ENCODE measurements around the gene FCAMR. TPM values are rescaled to one million over a fixed set of nuclear protein-coding genes. Genes with fewer than 3 reads are reported as not detected.

Gene FCAMR
- total and polyA plus RNA-seq, 9 donors = not detected

DNA sequence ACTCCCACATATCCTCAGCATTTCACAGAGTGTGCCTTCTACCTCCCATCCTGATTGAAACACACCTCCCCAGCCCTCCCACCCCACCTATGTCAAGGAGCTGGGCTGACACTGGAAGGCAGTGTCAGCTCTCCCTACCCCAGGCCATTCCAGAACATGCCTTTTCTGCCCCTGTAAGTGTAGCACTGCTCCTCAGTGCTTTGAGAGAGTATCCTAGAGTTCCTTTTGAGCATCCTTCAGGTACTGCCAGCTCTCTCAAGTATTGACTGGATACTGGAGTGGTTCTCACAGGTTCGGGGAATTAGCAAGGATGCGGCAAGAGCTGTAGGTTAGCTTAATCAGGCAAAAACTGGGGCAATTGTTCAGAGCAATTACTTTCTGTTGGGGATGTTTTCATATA lies 40.5 kb upstream of the FCAMR start:
- Histone ChIP-seq H3K27me3 (no peaks in the 10 kb centered on the region), H3K4me1 (ENCODE audit: insufficient read depth) (no peaks in the 10 kb centered on the region), H3K4me3 (no peak overlapping the region), H3K9me3 (no peaks in the 10 kb centered on the region), H3K36me3 (no peaks in the 10 kb centered on the region), H3K27ac (no peak overlapping the region)
- 98 to 100% (median 100%) methylated on average over 2 of the region's 2 CpGs for WGBS, 3 donors
- DNase-seq = no peak
- TF ChIP-seq, protein P1, sequence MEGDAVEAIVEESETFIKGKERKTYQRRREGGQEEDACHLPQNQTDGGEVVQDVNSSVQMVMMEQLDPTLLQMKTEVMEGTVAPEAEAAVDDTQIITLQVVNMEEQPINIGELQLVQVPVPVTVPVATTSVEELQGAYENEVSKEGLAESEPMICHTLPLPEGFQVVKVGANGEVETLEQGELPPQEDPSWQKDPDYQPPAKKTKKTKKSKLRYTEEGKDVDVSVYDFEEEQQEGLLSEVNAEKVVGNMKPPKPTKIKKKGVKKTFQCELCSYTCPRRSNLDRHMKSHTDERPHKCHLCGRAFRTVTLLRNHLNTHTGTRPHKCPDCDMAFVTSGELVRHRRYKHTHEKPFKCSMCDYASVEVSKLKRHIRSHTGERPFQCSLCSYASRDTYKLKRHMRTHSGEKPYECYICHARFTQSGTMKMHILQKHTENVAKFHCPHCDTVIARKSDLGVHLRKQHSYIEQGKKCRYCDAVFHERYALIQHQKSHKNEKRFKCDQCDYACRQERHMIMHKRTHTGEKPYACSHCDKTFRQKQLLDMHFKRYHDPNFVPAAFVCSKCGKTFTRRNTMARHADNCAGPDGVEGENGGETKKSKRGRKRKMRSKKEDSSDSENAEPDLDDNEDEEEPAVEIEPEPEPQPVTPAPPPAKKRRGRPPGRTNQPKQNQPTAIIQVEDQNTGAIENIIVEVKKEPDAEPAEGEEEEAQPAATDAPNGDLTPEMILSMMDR (IDR thresholded peaks at IDR 0.05) = no peak
- TF ChIP-seq POLR2A (IDR thresholded peaks at IDR 0.05) (no peak), EP300 (IDR thresholded peaks at IDR 0.05) (no peak)
- intact Hi-C loops (cut with DNase I) = no loop called here

GRCh38 chr1:207009945-207010344 lies 39.7 kb upstream of the FCAMR start:
- H3K27ac ChIP-seq = no peak overlapping the region
- no peak for TF ChIP-seq EP300 (IDR thresholded peaks at IDR 0.05)
- no peak for TF ChIP-seq POLR2A (IDR thresholded peaks at IDR 0.05)
- TF ChIP-seq, protein P1 (IDR thresholded peaks at IDR 0.05) = no peak
- intact Hi-C loops (cut with DNase I) = no loop called here
- H3K4me1 ChIP-seq (ENCODE audit: insufficient read depth) = no peaks in the 10 kb centered on the region
- H3K36me3 ChIP-seq = no peaks in the 10 kb centered on the region
- H3K27me3 ChIP-seq = no peaks in the 10 kb centered on the region
- no peak overlapping the region for H3K4me3 ChIP-seq
- no peaks in the 10 kb centered on the region for H3K9me3 ChIP-seq
- no peak for DNase-seq
- WGBS, 3 donors = 72 to 75% (median 74%) methylated on average over 7 of the region's 7 CpGs

GRCh38 chr1:207009182-207009850 lies 39.1 kb upstream of the FCAMR start:
- no peaks in the 10 kb centered on the region for H3K36me3 ChIP-seq
- TF ChIP-seq POLR2A (IDR thresholded peaks at IDR 0.05) = no peak
- TF ChIP-seq EP300 (IDR thresholded peaks at IDR 0.05) = no peak
- TF ChIP-seq, protein P1 (IDR thresholded peaks at IDR 0.05) = no peak
- H3K4me1 ChIP-seq (ENCODE audit: insufficient read depth) = no peaks in the 10 kb centered on the region
- no peaks in the 10 kb centered on the region for H3K27me3 ChIP-seq
- no peak for DNase-seq
- no peak overlapping the region for H3K4me3 ChIP-seq
- no peaks in the 10 kb centered on the region for H3K9me3 ChIP-seq
- H3K27ac ChIP-seq = no peak overlapping the region
- intact Hi-C loops (cut with DNase I) = no loop called here
- 88 to 92% (median 89%) methylated on average over 10 of the region's 10 CpGs for WGBS, 3 donors

GRCh38 chr1:207007352-207008033 lies 37.2 kb upstream of the FCAMR start:
- intact Hi-C loops (cut with DNase I) = no loop called here
- no peak for DNase-seq
- no peaks in the 10 kb centered on the region for H3K36me3 ChIP-seq
- TF ChIP-seq EP300 (IDR thresholded peaks at IDR 0.05) (no peak), POLR2A (IDR thresholded peaks at IDR 0.05) (no peak)
- TF ChIP-seq, protein P1 (IDR thresholded peaks at IDR 0.05) = no peak
- H3K27me3 ChIP-seq = no peaks in the 10 kb centered on the region
- no peaks in the 10 kb centered on the region for H3K4me1 ChIP-seq (ENCODE audit: insufficient read depth)
- no peak overlapping the region for H3K27ac ChIP-seq
- H3K9me3 ChIP-seq = no peaks in the 10 kb centered on the region
- 72 to 78% (median 74%) methylated on average over 5 of the region's 5 CpGs for WGBS, 3 donors
- no peak overlapping the region for H3K4me3 ChIP-seq
